Astrocyte (in vitro differentiated cells and primary cell): ENCODE data around the gene NR5A2. TPM values are rescaled to one million over a fixed set of nuclear protein-coding genes. Genes with fewer than 3 reads are reported as not detected.
"Not testable (repeated sequence)": the region's sequence is repeated elsewhere in the genome, so short reads cannot be mapped to it uniquely, and the experiment has no call there.

Experiments
- DNase-seq: peaks from one replicate; pipeline ENCODE4 v3.0.0-alpha.2; 2010; ENCODE audit warnings: low read depth
- FAIRE-seq: peaks from 2 replicates; lab custom pipeline; 2011; peaks lifted over from hg19 to GRCh38; lab: Jason Lieb, UNC
- H2AFZ ChIP-seq: 2 replicates; pipeline ENCODE4 v1.6.0; 2012; ENCODE audit warnings: low read depth, low read length, inconsistent platforms
- H3K27ac ChIP-seq: 2 replicates; pipeline ENCODE4 v1.5.1; 2011; ENCODE audit warnings: low read depth, low read length, inconsistent platforms
- H3K27me3 ChIP-seq: 2 replicates; pipeline ENCODE4 v1.6.0; 2011; ENCODE audit warnings: low read length, inconsistent platforms; ENCODE audit not compliant: insufficient read depth
- H3K36me3 ChIP-seq: 2 replicates; pipeline ENCODE4 v1.5.1; 2011; ENCODE audit warnings: low read length, inconsistent platforms; ENCODE audit not compliant: insufficient read depth
- H3K4me1 ChIP-seq: 2 replicates; pipeline ENCODE4 v1.5.1; 2011; ENCODE audit warnings: low read length, inconsistent platforms; ENCODE audit not compliant: insufficient read depth
- H3K4me2 ChIP-seq: 2 replicates; pipeline ENCODE4 v1.6.0; 2012; ENCODE audit warnings: low read length, inconsistent platforms
- H3K4me3 ChIP-seq: 2 replicates; pipeline ENCODE4 v1.5.1; 2011; ENCODE audit warnings: low read depth, mild to moderate bottlenecking, low read length, inconsistent platforms; ENCODE audit not compliant: insufficient read depth
- H3K79me2 ChIP-seq: 2 replicates; pipeline ENCODE4 v1.6.0; 2012; ENCODE audit warnings: mild to moderate bottlenecking, low read length, inconsistent platforms; ENCODE audit not compliant: insufficient read depth
- H3K9ac ChIP-seq: 2 replicates; pipeline ENCODE4 v1.6.0; 2012; ENCODE audit warnings: mild to moderate bottlenecking, low read length, inconsistent platforms
- H3K9me3 ChIP-seq: 2 replicates; pipeline ENCODE4 v1.5.1; 2012; ENCODE audit warnings: low read depth, mild to moderate bottlenecking, low read length, inconsistent platforms; ENCODE audit not compliant: insufficient read depth
- H4K20me1 ChIP-seq: 2 replicates; pipeline ENCODE4 v1.6.0; 2012; ENCODE audit warnings: low read length, inconsistent platforms; ENCODE audit not compliant: insufficient read depth
- H3K27ac Mint-ChIP-seq: one replicate; pipeline ENCODE4 v1.8.0; 2021; ENCODE audit warnings: mild to moderate bottlenecking, mixed read lengths; ENCODE audit not compliant: unreplicated experiment
- H3K27me3 Mint-ChIP-seq: one replicate; pipeline ENCODE4 v1.8.0; 2021; ENCODE audit warnings: low read depth, mixed read lengths; ENCODE audit not compliant: unreplicated experiment
- H3K36me3 Mint-ChIP-seq: one replicate; pipeline ENCODE4 v1.8.0; 2021; ENCODE audit warnings: low read depth, mixed read lengths; ENCODE audit not compliant: unreplicated experiment
- H3K4me1 Mint-ChIP-seq: one replicate; pipeline ENCODE4 v1.8.0; 2021; ENCODE audit warnings: low read depth, mixed read lengths; ENCODE audit not compliant: unreplicated experiment
- H3K4me3 Mint-ChIP-seq: one replicate; pipeline ENCODE4 v1.8.0; 2021; ENCODE audit warnings: mild to moderate bottlenecking, moderate library complexity, mixed read lengths; ENCODE audit not compliant: unreplicated experiment
- H3K9me3 Mint-ChIP-seq: one replicate; pipeline ENCODE4 v1.8.0; 2021; ENCODE audit warnings: mild to moderate bottlenecking, mixed read lengths; ENCODE audit not compliant: unreplicated experiment
- EZH2 ChIP-seq: IDR thresholded peaks from 2 replicates; pipeline ENCODE4 v1.6.1; 2012; ENCODE audit warnings: mild to moderate bottlenecking, low read length, inconsistent platforms; ENCODE audit not compliant: insufficient read depth
- total RNA-seq: library from RNA; stranded (reverse); gene quantifications from 2 replicates; pipeline ENCODE4 v1.2.1, GENCODE V29; 2021
- TF ChIP-seq, protein P1 (sequence below): IDR thresholded peaks from 2 replicates; pipeline ENCODE4 v1.5.1; 2011; ENCODE audit warnings: low read depth, mild to moderate bottlenecking, inconsistent platforms, low read length, moderate library complexity; ENCODE audit not compliant: insufficient read depth

Gene NR5A2
- total RNA-seq, 1 donor from 2014 or later: 0.39 TPM

DNA sequence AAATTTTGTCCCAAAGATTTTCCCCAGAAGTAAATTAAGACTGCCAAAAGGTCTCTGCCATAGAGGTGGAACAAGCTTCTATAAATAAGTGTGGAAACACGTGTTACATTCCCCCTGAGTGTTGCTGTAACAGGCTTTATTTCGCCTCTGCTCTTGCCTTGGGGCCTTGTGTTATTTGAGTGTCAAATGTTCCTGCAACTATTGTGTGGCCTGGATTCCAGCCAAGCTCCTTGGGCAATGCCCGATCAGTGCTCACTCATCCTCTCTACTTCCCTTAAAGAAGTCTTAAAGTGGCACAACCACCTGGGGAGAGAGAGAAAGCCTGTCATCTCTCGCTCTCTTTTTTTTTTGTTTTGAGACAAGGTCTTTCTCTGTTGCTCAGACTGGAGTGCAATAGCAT lies 156.7 kb downstream of the NR5A2 start:
- Histone ChIP-seq H2AFZ (no peak overlapping the region), H3K27ac (no peak overlapping the region)

DNA sequence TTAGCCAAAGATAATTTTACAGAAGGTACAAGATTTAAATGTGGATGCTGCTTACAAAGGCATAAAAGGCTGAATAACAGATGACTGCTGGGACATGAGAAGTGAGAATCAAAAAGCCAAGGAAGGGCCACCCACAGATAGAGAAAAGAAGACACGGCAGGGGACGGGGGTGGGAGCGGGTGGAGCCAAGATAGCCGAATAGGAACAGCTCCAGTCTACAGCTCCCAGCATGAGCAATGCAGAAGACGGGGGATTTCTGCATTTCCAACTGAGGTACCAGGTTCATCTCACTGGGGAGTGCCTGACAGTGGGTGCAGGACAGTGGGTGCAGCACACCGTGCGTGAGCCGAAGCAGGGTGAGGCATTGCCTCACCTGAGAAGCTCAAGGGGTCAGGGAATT lies 157.7 kb downstream of the NR5A2 start:
- H2AFZ ChIP-seq, H3K4me1 Mint-ChIP-seq, H3K36me3 Mint-ChIP-seq, H3K4me1 ChIP-seq, H3K27me3 ChIP-seq, H3K9me3 ChIP-seq, H3K79me2 ChIP-seq, H3K27ac Mint-ChIP-seq, H3K27me3 Mint-ChIP-seq, H3K4me2 ChIP-seq, H3K36me3 ChIP-seq, H3K4me3 Mint-ChIP-seq, H3K4me3 ChIP-seq, FAIRE-seq, H3K9ac ChIP-seq, DNase-seq, H4K20me1 ChIP-seq, H3K27ac ChIP-seq: not testable (repeated sequence)
- peaks cover 15% of the 10 kb centered on the region for H3K9me3 Mint-ChIP-seq

More for the DNA sequence above, 156.7 kb downstream of the NR5A2 start:
- Histone ChIP-seq H3K27me3 (no peaks in the 10 kb centered on the region), H4K20me1 (no peaks in the 10 kb centered on the region), H3K9ac (no peak overlapping the region), H3K36me3 (no peaks in the 10 kb centered on the region), H3K4me2 (peak overlapping the region; percentile 43), H3K4me3 (no peak overlapping the region), H3K9me3 (no peaks in the 10 kb centered on the region), H3K4me1 (peaks cover 9% of the 10 kb centered on the region), H3K79me2 (no peaks in the 10 kb centered on the region)
- Mint-ChIP-seq H3K27ac (no peak overlapping the region), H3K36me3 (peaks cover 3% of the 10 kb centered on the region), H3K4me1 (peaks cover 6% of the 10 kb centered on the region), H3K4me3 (no peak overlapping the region), H3K27me3 (no peaks in the 10 kb centered on the region), H3K9me3 (peaks cover 16% of the 10 kb centered on the region)
- no peak for FAIRE-seq
- peak; percentile 43 for DNase-seq
- TF ChIP-seq, protein P1, sequence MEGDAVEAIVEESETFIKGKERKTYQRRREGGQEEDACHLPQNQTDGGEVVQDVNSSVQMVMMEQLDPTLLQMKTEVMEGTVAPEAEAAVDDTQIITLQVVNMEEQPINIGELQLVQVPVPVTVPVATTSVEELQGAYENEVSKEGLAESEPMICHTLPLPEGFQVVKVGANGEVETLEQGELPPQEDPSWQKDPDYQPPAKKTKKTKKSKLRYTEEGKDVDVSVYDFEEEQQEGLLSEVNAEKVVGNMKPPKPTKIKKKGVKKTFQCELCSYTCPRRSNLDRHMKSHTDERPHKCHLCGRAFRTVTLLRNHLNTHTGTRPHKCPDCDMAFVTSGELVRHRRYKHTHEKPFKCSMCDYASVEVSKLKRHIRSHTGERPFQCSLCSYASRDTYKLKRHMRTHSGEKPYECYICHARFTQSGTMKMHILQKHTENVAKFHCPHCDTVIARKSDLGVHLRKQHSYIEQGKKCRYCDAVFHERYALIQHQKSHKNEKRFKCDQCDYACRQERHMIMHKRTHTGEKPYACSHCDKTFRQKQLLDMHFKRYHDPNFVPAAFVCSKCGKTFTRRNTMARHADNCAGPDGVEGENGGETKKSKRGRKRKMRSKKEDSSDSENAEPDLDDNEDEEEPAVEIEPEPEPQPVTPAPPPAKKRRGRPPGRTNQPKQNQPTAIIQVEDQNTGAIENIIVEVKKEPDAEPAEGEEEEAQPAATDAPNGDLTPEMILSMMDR: no peak
- no peak for TF ChIP-seq EZH2

DNA sequence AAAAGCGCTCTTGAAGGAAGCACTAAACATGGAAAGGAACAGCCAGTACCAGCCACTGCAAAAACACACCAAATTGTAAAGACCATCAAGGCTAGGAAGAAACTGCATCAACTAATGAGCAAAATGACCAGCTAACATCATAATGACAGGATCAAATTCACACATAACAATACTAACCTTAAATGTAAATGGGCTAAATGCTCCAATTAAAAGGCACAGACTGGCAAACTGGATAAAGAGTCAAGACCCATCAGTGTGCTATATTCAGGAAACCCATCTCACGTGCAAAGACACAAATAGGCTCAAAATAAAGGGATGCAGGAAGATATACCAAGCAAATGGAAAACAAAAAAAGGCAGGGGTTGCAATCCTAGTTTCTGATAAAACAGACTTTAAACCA lies 159.8 kb downstream of the NR5A2 start:
- H2AFZ ChIP-seq, H4K20me1 ChIP-seq, H3K4me3 Mint-ChIP-seq, H3K9ac ChIP-seq, DNase-seq, H3K27me3 Mint-ChIP-seq, H3K4me3 ChIP-seq, FAIRE-seq, H3K36me3 ChIP-seq, H3K4me2 ChIP-seq, H3K4me1 ChIP-seq, H3K79me2 ChIP-seq, H3K27me3 ChIP-seq, H3K9me3 ChIP-seq, H3K4me1 Mint-ChIP-seq, H3K36me3 Mint-ChIP-seq, H3K27ac ChIP-seq, H3K27ac Mint-ChIP-seq: not testable (repeated sequence)
- peaks cover 16% of the 10 kb centered on the region for H3K9me3 Mint-ChIP-seq

DNA sequence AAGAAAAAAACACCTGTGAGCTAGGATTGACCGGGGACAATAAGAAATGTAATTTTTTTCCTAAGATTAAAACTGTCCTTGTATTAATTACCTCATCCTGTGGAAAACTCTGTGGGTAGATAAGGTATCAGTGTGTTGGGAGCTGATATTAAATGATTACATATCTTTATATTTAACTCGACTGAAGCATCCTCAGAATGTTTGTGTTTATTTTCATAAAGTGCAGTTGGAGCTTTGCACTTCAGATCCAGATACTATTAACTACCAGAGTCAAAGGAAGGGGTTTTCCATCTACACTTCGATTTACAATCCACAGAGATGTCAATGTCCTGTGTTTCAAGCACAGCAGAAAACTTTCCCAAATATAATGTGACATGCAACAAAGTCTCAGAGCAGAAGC lies 164.5 kb downstream of the NR5A2 start:
- DNase-seq (no peak), FAIRE-seq (no peak)
- Histone ChIP-seq H3K79me2 (no peaks in the 10 kb centered on the region), H3K36me3 (no peaks in the 10 kb centered on the region), H3K27me3 (no peaks in the 10 kb centered on the region), H3K9ac (no peak overlapping the region), H2AFZ (no peak overlapping the region), H4K20me1 (no peaks in the 10 kb centered on the region), H3K4me2 (no peak overlapping the region), H3K4me1 (no peaks in the 10 kb centered on the region), H3K9me3 (no peaks in the 10 kb centered on the region), H3K4me3 (no peak overlapping the region), H3K27ac (no peak overlapping the region)
- TF ChIP-seq, protein P1: no peak
- TF ChIP-seq EZH2: no peak
- no peaks in the 10 kb centered on the region for H3K36me3 Mint-ChIP-seq
- H3K4me1 Mint-ChIP-seq: no peaks in the 10 kb centered on the region
- peaks cover 7% of the 10 kb centered on the region for H3K9me3 Mint-ChIP-seq
- H3K27ac Mint-ChIP-seq: no peak overlapping the region
- peaks cover 2% of the 10 kb centered on the region for H3K27me3 Mint-ChIP-seq
- H3K4me3 Mint-ChIP-seq: no peak overlapping the region
